CD4-positive, alpha-beta T cell (primary cell): Measurements from ENCODE around the gene LHFPL4. TPM values are rescaled to one million over a fixed set of nuclear protein-coding genes. Genes with fewer than 3 reads are reported as not detected.

Experiments used
- ATAC-seq: fragments of 200-7000 bp; cut with Tn5 transposase; one replicate; pipeline ENCODE4 v1.10.0; 2022; ENCODE audit warnings: mild to moderate bottlenecking; ENCODE audit not compliant: poor library complexity
- CTCF ChIA-PET: fragments of 350-600 bp; sonication (Branson Sonifier 250); formaldehyde crosslinking; loops from one replicate; lab custom pipeline; 2021; ENCODE audit warnings: antibody characterized with exemption, inconsistent platforms; lab: Charles Lee
- POLR2A ChIA-PET: fragments of 350-600 bp; sonication (Branson Sonifier 250); formaldehyde crosslinking; loops from one replicate; lab custom pipeline; 2021; ENCODE audit warnings: antibody characterized with exemption, inconsistent platforms; lab: Charles Lee
- DNase-seq, 14 experiments: peaks; one replicate each; pipeline ENCODE4 v3.0.0-alpha.2; 2013 to 2020; ENCODE audit warnings: mixed read lengths in 2 of 14
- H3K27ac ChIP-seq, 2 donors: one replicate each; pipeline versions ENCODE4 v1.5.1 to v1.7.0; 2013; ENCODE audit warnings: low read length in 2 of 2, low read depth in 1 of 2, mild to moderate bottlenecking in 1 of 2
- H3K27me3 ChIP-seq, 2 experiments: 1 replicate in 1 of 2; 2 replicates in 1 of 2; pipeline versions ENCODE4 v1.6.1 to v1.7.0; 2013; ENCODE audit warnings: low read length in 2 of 2, control low read depth in 1 of 2, mild to moderate bottlenecking in 1 of 2, moderate library complexity in 1 of 2; ENCODE audit not compliant: insufficient read depth in 2 of 2, control insufficient read depth in 1 of 2
- H3K36me3 ChIP-seq: one replicate; pipeline ENCODE4 v1.6.1; 2013; ENCODE audit warnings: low read length, control low read depth; ENCODE audit not compliant: insufficient read depth
- H3K4me1 ChIP-seq: one replicate; pipeline ENCODE4 v1.6.1; 2013; ENCODE audit warnings: low read length, control low read depth; ENCODE audit not compliant: insufficient read depth
- H3K4me3 ChIP-seq: one replicate; pipeline ENCODE4 v1.5.1; 2013; ENCODE audit warnings: mild to moderate bottlenecking, low read length, moderate library complexity
- H3K9me3 ChIP-seq, 2 experiments: 1 replicate in 1 of 2; 2 replicates in 1 of 2; pipeline versions ENCODE4 v1.6.1 to v1.7.0; 2013; ENCODE audit warnings: low read length in 2 of 2, mild to moderate bottlenecking in 2 of 2, control low read depth in 1 of 2, moderate library complexity in 1 of 2; ENCODE audit not compliant: control insufficient read depth in 1 of 2, insufficient read depth in 1 of 2
- H3K27ac Mint-ChIP-seq: one replicate; pipeline ENCODE4 v1.8.0; 2020; ENCODE audit warnings: mixed read lengths
- H3K27me3 Mint-ChIP-seq: one replicate; pipeline ENCODE4 v1.8.0; 2021; ENCODE audit warnings: mixed read lengths
- H3K36me3 Mint-ChIP-seq: one replicate; pipeline ENCODE4 v1.8.0; 2021; ENCODE audit warnings: low read depth, mixed read lengths
- H3K4me1 Mint-ChIP-seq: one replicate; pipeline ENCODE4 v1.8.0; 2021; ENCODE audit warnings: low read depth, mixed read lengths
- H3K4me3 Mint-ChIP-seq: one replicate; pipeline ENCODE4 v1.8.0; 2020; ENCODE audit warnings: mild to moderate bottlenecking, mixed read lengths
- H3K9me3 Mint-ChIP-seq: one replicate; pipeline ENCODE4 v1.8.0; 2020; ENCODE audit warnings: mixed read lengths
- CTCF ChIP-seq: fragments of 200-600 bp; IDR thresholded peaks from one replicate; pipeline ENCODE4 v1.8.0; 2022; ENCODE audit warnings: antibody characterized with exemption, mild to moderate bottlenecking
- intact Hi-C, 2 experiments: fragments of 100-400 bp; cut with DNase I in 1 of 2; cut with micrococcal nuclease in 1 of 2; formaldehyde crosslinking; loops; one replicate each; pipeline versions ENCODE4 v1.15.1 to v1.9.0; 2023 to 2025; cut with DNase I, micrococcal nuclease
- total RNA-seq, 174 experiments: library from RNA in 2 of 174; stranded (reverse) in 2 of 174; gene quantifications; one replicate each; pipeline ENCODE4 v1.2.3 and lab custom pipeline; 2021 to 2026

Gene LHFPL4
- total RNA-seq, 2 experiments from 2014 or later = not detected

DNA sequence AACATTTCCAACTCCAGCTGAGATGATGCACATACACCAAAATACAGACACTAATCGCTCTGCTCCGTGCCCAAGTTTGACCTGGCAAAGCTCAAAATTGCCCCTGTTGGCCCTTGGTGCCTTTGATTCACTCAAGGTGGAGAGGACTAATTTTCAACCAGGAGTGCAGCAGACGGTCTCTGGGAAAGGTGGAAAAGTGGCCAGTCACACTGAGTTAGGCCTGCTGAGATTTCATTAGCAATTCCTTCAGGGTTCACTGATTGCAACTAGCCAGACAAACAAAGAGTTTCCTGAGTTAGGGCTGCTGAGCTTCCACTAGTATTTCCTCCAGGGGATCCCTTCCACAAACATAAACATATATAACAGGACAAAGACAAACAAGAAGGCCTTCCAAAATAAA is 28.7 kb upstream of the LHFPL4 start:
- peaks cover 0 to 8% of the 10 kb centered on the region in 2 experiments for H3K9me3 ChIP-seq
- no peaks in the 10 kb centered on the region for H3K4me1 ChIP-seq
- Mint-ChIP-seq H3K9me3 (peaks cover 7% of the 10 kb centered on the region), H3K4me3 (no peak overlapping the region), H3K27me3 (peaks cover 7% of the 10 kb centered on the region), H3K36me3 (no peaks in the 10 kb centered on the region), H3K27ac (no peak overlapping the region), H3K4me1 (no peaks in the 10 kb centered on the region)
- no peak for DNase-seq
- ATAC-seq = no peak
- no peak overlapping the region for H3K27ac ChIP-seq
- intact Hi-C loops = no loop called here
- CTCF ChIA-PET = no interaction called here
- no peaks in the 10 kb centered on the region for H3K36me3 ChIP-seq
- no peak overlapping the region for H3K4me3 ChIP-seq
- POLR2A ChIA-PET = no interaction called here
- H3K27me3 ChIP-seq = no peaks in the 10 kb centered on the region
- no peak for TF ChIP-seq CTCF

DNA sequence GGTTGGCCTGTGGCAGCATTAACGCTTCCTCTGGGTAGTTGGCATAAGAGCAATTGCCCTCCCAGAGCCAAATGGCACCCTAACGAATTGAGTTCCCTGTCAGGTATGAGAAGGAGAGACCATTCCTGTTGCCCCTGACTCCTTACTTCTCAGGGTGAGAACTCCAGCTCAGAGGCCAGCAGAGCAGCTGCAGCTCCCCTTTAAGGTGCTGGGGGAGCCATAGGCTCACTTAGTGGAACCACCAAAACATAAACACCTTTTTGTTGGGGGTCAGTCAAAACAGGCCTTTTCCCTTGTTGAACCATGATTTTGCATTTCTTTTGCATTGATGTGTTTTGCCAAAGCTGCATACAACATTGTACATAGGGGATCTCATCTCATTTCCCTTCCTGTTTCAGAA is 28.1 kb upstream of the LHFPL4 start:
- TF ChIP-seq CTCF = no peak

DNA sequence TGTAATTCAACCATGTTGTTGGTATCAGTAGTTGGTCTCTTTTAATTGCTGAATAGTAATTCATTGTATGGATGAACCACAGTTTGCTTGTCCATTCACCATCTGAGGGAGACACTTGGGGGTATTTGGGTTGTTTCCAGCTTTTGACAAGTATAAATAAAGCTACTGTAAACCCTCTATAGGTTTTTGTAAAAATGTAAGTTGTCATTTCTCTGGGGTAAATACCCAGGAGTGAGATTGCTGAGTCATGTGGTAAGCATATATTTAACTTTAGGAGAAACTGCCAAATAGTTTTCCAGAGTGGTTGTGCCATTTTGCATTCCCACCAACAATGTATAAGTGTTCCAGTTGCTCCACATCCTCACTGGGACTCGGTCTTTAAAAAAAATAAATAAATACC is 15.4 kb upstream of the LHFPL4 start:
- peaks cover 0 to 5% of the 10 kb centered on the region in 2 experiments for H3K27me3 ChIP-seq
- ChIA-PET CTCF (no interaction called here), POLR2A (no interaction called here)
- Mint-ChIP-seq H3K4me1 (no peaks in the 10 kb centered on the region), H3K4me3 (no peak overlapping the region), H3K36me3 (no peaks in the 10 kb centered on the region), H3K27me3 (peaks cover 30% of the 10 kb centered on the region), H3K27ac (no peak overlapping the region), H3K9me3 (peaks cover 7% of the 10 kb centered on the region)
- ATAC-seq (no peak), DNase-seq (no peak)
- TF ChIP-seq CTCF = no peak
- H3K36me3 ChIP-seq = no peaks in the 10 kb centered on the region
- intact Hi-C loops = no loop called here
- H3K4me3 ChIP-seq = no peak overlapping the region
- H3K27ac ChIP-seq = no peak overlapping the region
- H3K4me1 ChIP-seq = no peaks in the 10 kb centered on the region
- peaks cover 0 to 17% of the 10 kb centered on the region in 2 experiments for H3K9me3 ChIP-seq

More for the DNA sequence above, 28.1 kb upstream of the LHFPL4 start:
- H3K4me3 ChIP-seq = no peak overlapping the region
- intact Hi-C loops = no loop called here
- H3K9me3 Mint-ChIP-seq = peaks cover 7% of the 10 kb centered on the region
- H3K36me3 ChIP-seq = no peaks in the 10 kb centered on the region
- no peak for DNase-seq
- no peak overlapping the region for H3K4me3 Mint-ChIP-seq
- ATAC-seq = no peak
- no peak overlapping the region for H3K27ac ChIP-seq
- H3K27me3 Mint-ChIP-seq = peaks cover 7% of the 10 kb centered on the region
- H3K27me3 ChIP-seq = no peaks in the 10 kb centered on the region
- H3K27ac Mint-ChIP-seq = no peak overlapping the region
- no peaks in the 10 kb centered on the region for H3K4me1 ChIP-seq
- no peaks in the 10 kb centered on the region for H3K36me3 Mint-ChIP-seq
- POLR2A ChIA-PET = no interaction called here
- CTCF ChIA-PET = no interaction called here
- no peaks in the 10 kb centered on the region for H3K4me1 Mint-ChIP-seq
- peaks cover 0 to 8% of the 10 kb centered on the region in 2 experiments for H3K9me3 ChIP-seq
